ENCODE data around the gene TSC22D4.
"Not testable (repeated sequence)": the region's sequence is repeated elsewhere in the genome, so short reads cannot be mapped to it uniquely, and the experiment has no call there.

TSC22D4 gene

GRCh38 chr7:100444311-100445278, 34.4 kb downstream of the TSC22D4 start:
- no peak for DNase-seq (ENCODE audit: low read depth in 2 of 2)

- no peak for DNase-seq (ENCODE audit: low read depth in 2 of 2)
These were observed 35.7 kb downstream of the TSC22D4 start for GRCh38 chr7:100443096-100443840.

GRCh38 chr7:100441641-100442535, 37.1 kb downstream of the TSC22D4 start:
- DNase-seq (ENCODE audit: low read depth in 2 of 2), result no peak

- DNase-seq (ENCODE audit: low read depth in 2 of 2), result not testable (repeated sequence)
These were observed 39.8 kb downstream of the TSC22D4 start for GRCh38 chr7:100439244-100439643.

GRCh38 chr7:100438731-100439130, 40.3 kb downstream of the TSC22D4 start:
- not testable (repeated sequence) for DNase-seq (ENCODE audit: low read depth in 2 of 2)

- DNase-seq (ENCODE audit: low read depth in 2 of 2), result no peak
These were observed 40.8 kb downstream of the TSC22D4 start for GRCh38 chr7:100438172-100438571.

- DNase-seq (ENCODE audit: low read depth in 2 of 2), result no peak
These were observed 41.6 kb downstream of the TSC22D4 start for GRCh38 chr7:100437150-100438100.

GRCh38 chr7:100435401-100436304, 43.4 kb downstream of the TSC22D4 start:
- peak in 1 of 2 donors; percentile 42 for DNase-seq (ENCODE audit: low read depth in 2 of 2)

GRCh38 chr7:100434297-100435144, 44.5 kb downstream of the TSC22D4 start:
- DNase-seq (ENCODE audit: low read depth in 2 of 2), result no peak

GRCh38 chr7:100433592-100434296, 45.3 kb downstream of the TSC22D4 start:
- no peak for DNase-seq (ENCODE audit: low read depth in 2 of 2)

GRCh38 chr7:100433276-100433591, 45.8 kb downstream of the TSC22D4 start:
- DNase-seq (ENCODE audit: low read depth in 2 of 2), result no peak

GRCh38 chr7:100432621-100433275, 46.3 kb downstream of the TSC22D4 start:
- no peak for DNase-seq (ENCODE audit: low read depth in 2 of 2)

GRCh38 chr7:100432053-100432452, 47.0 kb downstream of the TSC22D4 start:
- DNase-seq (ENCODE audit: low read depth in 2 of 2), result no peak

GRCh38 chr7:100431286-100431735, 47.7 kb downstream of the TSC22D4 start:
- no peak for DNase-seq (ENCODE audit: low read depth in 2 of 2)

GRCh38 chr7:100430493-100431285, 48.3 kb downstream of the TSC22D4 start:
- peak in 1 of 2 donors; percentile 35 for DNase-seq (ENCODE audit: low read depth in 2 of 2)
